HG03439 (cell line): ENCODE results near the gene SPR.

Source experiments
- ATAC-seq: cut with Tn5 transposase; IDR thresholded peaks from one replicate; pipeline ENCODE4 v1.9.1; 2021; ENCODE audit warnings: mild to moderate bottlenecking, moderate library complexity; ENCODE audit not compliant: unreplicated experiment

SPR gene

GRCh38 chr2:72887032-72887739, at the start of gene SPR:
TSS of gene SPR (plus strand) at chr2:72887408. CDS start at chr2:72887433, 25 bp downstream.
- ATAC-seq = peak; percentile 82

- ATAC-seq = no peak
Measured at GRCh38 chr2:72840066-72840465, 47.1 kb upstream of the SPR start.

- ATAC-seq = no peak
Measured at GRCh38 chr2:72841462-72842125, 45.6 kb upstream of the SPR start.

- ATAC-seq = no peak
Measured at GRCh38 chr2:72843301-72843700, 43.9 kb upstream of the SPR start.

- peak; percentile 97 for ATAC-seq
Measured at GRCh38 chr2:72846171-72847095, 40.8 kb upstream of the SPR start.

- ATAC-seq = no peak
Measured at GRCh38 chr2:72847534-72848315, 39.5 kb upstream of the SPR start.

GRCh38 chr2:72848436-72849137, 38.6 kb upstream of the SPR start:
- no peak for ATAC-seq

- no peak for ATAC-seq
Measured at GRCh38 chr2:72849138-72849462, 38.1 kb upstream of the SPR start.

- no peak for ATAC-seq
Measured at GRCh38 chr2:72851333-72851732, 35.9 kb upstream of the SPR start.

GRCh38 chr2:72859831-72860262, 27.4 kb upstream of the SPR start:
- ATAC-seq = peak; percentile 67

- peak; percentile 91 for ATAC-seq
Measured at GRCh38 chr2:72862239-72862988, 24.8 kb upstream of the SPR start.

GRCh38 chr2:72863046-72863445, 24.2 kb upstream of the SPR start:
- no peak for ATAC-seq

- no peak for ATAC-seq
Measured at GRCh38 chr2:72864500-72864899, 22.7 kb upstream of the SPR start.

- ATAC-seq = no peak
Measured at GRCh38 chr2:72871060-72871459, 16.1 kb upstream of the SPR start.

- no peak for ATAC-seq
Measured at GRCh38 chr2:72871880-72872279, 15.3 kb upstream of the SPR start.

GRCh38 chr2:72883356-72883962, 3.7 kb upstream of the SPR start:
- no peak for ATAC-seq

GRCh38 chr2:72886505-72887031, 640 bp upstream of the SPR start:
- ATAC-seq = no peak

- peak; percentile 37 for ATAC-seq
Measured at GRCh38 chr2:72887740-72888437, 681 bp downstream of the SPR start.
